OCI-LY3 (cell line): ENCODE measurements around the gene GRB14.

Source experiments
- CTCF ChIP-seq: fragments of 200-600, 300-600 bp; sonication (generic); IDR thresholded peaks from 2 replicates; pipeline ENCODE4 v1.5.1; 2014; ENCODE audit warnings: antibody characterized with exemption, low read length, low read depth
- EZH2phosphoT487 ChIP-seq: fragments of 200-600 bp; shearing (Covaris generic); IDR thresholded peaks from 2 replicates; pipeline ENCODE4 v1.6.1; 2018; ENCODE audit warnings: antibody characterized with exemption, mixed run types, low read depth

GRCh38 chr2:164449706-164450105, 171.6 kb downstream of the GRB14 start:
- TF ChIP-seq CTCF, result no peak
- TF ChIP-seq EZH2phosphoT487, result no peak
